ENCODE measurements around the gene ILK. TPM values are rescaled to one million over a fixed set of nuclear protein-coding genes. Genes with fewer than 3 reads are reported as not detected.

ILK gene
- total RNA-seq, 4 donors from 2014 or later = 159 to 211 (median 169) TPM

DNA sequence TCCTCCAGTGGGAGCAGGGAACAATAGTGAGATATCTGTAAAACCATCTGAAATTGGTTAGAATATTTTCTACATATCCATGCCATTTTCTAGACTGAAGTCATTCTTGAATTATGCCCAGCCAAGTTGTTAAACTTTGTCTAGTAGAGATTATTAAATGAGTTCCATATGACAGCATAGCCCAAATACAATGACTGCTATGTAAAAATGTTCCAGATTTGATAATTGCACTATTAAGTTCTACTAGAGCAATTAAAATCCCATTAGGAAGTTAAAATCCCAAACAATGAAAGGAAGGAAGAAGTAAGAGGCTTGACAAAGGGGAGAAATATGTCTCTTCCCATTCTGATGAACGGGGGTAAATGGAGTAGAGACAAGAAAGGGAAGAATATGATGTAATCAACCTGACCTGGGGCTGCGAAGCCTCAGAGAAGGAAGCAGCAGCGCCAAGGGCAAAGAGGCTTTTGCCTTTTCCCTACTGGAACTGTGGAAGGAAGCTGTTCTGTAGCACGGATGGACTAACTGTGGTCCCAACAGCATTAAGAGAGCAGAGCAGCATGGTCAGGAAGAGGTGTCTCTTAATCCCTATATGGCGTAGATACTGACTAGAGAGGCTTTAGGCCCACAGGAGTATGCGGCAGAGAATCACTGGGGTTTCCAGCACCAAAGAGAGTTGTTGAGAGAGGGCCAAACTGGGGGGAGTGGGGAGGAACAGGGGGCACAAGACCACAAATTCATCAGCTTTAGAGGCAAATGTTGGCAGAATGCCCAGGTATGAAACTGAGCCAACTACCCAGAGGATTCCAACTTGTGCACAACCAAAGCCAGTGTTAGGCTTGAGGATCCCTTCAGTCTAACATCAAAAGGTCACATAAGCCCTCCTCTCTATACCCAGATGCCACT lies 26.9 kb upstream of the ILK start:
- intact Hi-C loops (cut with DNase I; ENCODE audit: low total_unique reads) (no loop called here), in situ Hi-C loops (cut with MboI; ENCODE audit: low pct_ligation_motif_present in 1 of 4, low pct_unique_long_range_greater_than_20kb in 1 of 4, low sequenced_read_pairs in 3 of 4) (no loop called here)
- H3K9me3 ChIP-seq = no peaks in the 10 kb centered on the region
- H3K27ac ChIP-seq = peak overlapping the region; percentile 34 to 72 (median 54)
- H3K27me3 ChIP-seq = no peaks in the 10 kb centered on the region
- peaks cover 0 to 19% (median 1%) of the 10 kb centered on the region in 4 donors for H3K4me1 ChIP-seq
- no peak overlapping the region for H3K4me3 ChIP-seq
- TF ChIP-seq POLR2AphosphoS5 (IDR thresholded peaks at IDR 0.05) = no peak
- no peak for TF ChIP-seq POLR2A (IDR thresholded peaks at IDR 0.05)
- TF ChIP-seq, protein P1, sequence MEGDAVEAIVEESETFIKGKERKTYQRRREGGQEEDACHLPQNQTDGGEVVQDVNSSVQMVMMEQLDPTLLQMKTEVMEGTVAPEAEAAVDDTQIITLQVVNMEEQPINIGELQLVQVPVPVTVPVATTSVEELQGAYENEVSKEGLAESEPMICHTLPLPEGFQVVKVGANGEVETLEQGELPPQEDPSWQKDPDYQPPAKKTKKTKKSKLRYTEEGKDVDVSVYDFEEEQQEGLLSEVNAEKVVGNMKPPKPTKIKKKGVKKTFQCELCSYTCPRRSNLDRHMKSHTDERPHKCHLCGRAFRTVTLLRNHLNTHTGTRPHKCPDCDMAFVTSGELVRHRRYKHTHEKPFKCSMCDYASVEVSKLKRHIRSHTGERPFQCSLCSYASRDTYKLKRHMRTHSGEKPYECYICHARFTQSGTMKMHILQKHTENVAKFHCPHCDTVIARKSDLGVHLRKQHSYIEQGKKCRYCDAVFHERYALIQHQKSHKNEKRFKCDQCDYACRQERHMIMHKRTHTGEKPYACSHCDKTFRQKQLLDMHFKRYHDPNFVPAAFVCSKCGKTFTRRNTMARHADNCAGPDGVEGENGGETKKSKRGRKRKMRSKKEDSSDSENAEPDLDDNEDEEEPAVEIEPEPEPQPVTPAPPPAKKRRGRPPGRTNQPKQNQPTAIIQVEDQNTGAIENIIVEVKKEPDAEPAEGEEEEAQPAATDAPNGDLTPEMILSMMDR (IDR thresholded peaks at IDR 0.05) = no peak
- TF ChIP-seq EP300 (IDR thresholded peaks at IDR 0.05; ENCODE audit: low read depth) = no peak
- WGBS, 2 donors (ENCODE audit: low coverage in 1 of 2) = 71 to 74% methylated on average over 5 of the region's 6 CpGs
- no peaks in the 10 kb centered on the region for H3K36me3 ChIP-seq
- DNase-seq = no peak

DNA sequence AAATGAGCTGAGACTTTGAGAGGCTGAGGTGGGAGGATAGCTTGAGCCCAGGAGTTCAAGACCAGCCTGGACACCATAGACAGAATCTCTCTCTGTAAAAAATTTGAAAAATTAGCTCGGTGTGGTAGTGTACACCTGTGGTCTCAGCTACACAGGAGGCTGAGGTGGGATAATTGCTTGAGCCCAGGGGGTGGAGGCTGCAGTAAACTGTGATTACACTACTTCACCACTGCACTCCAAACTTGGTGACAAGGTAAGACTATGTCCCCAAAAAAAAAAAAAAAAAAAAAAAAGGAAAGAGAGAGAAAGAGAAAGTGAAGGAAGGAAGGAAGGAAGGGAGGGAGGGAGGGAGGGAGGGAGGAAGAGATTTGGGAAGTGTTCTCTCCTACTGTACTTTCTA lies 25.4 kb upstream of the ILK start:
- intact Hi-C loops (cut with DNase I; ENCODE audit: low total_unique reads) = no loop called here
- Histone ChIP-seq H3K27ac (no peak overlapping the region), H3K4me1 (peaks cover 0 to 19% (median 1%) of the 10 kb centered on the region in 4 donors), H3K4me3 (no peak overlapping the region), H3K36me3 (no peaks in the 10 kb centered on the region), H3K27me3 (no peaks in the 10 kb centered on the region), H3K9me3 (no peaks in the 10 kb centered on the region)
- in situ Hi-C loops (cut with MboI; ENCODE audit: low pct_ligation_motif_present in 1 of 4, low pct_unique_long_range_greater_than_20kb in 1 of 4, low sequenced_read_pairs in 3 of 4) = no loop called here
- no peak for DNase-seq
- WGBS, 2 donors (ENCODE audit: low coverage in 1 of 2) = 86% methylated on average over 1 of the region's 1 CpG; no CpG with 5 or more reads in 1 of the 2 donors
- TF ChIP-seq POLR2AphosphoS5 (IDR thresholded peaks at IDR 0.05) (no peak), EP300 (IDR thresholded peaks at IDR 0.05; ENCODE audit: low read depth) (no peak), POLR2A (IDR thresholded peaks at IDR 0.05) (no peak)
- TF ChIP-seq, protein P1 (IDR thresholded peaks at IDR 0.05) = no peak

DNA sequence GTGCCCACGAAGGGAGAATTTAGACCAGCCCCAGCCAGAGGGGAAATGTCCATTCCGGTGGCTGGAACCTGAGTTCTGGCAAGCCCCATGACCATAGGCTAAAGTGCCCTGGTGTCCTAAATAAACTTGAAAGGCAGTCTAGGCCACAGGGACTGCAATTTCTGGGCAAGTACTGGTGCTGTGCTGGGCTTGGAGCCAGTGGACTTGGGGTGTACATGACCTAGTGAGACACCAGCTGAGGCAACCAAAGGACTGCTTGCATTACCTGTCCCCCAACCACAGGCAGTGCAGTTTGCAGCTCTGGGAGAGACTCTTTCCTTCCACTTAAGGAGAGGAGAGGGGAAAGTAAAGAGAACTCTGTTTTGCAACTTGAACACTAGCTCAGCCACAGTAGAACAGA lies 23.9 kb upstream of the ILK start:
- TF ChIP-seq EP300 (IDR thresholded peaks at IDR 0.05; ENCODE audit: low read depth) = no peak
- no peak for TF ChIP-seq POLR2A (IDR thresholded peaks at IDR 0.05)
- TF ChIP-seq, protein P1 (IDR thresholded peaks at IDR 0.05) = no peak
- TF ChIP-seq POLR2AphosphoS5 (IDR thresholded peaks at IDR 0.05) = no peak

DNA sequence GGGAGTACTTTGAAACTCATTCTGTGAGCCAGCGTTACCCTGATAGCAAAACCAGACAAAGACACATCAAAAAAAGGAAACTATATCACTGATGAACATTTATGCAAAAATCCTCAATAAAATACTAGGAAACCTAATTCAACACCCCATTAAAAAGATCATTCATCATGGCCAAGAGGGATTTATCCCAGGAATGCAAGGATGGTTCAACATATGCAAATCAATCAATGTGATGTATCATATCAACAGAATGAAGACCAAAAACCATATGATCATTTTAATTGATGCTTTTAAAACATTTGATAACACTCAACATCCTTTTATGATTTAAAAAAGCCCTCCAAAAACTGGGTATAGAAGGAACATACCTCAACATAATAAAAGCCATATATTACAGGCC lies 20.0 kb upstream of the ILK start:
- Histone ChIP-seq H3K4me3 (no peak overlapping the region), H3K36me3 (no peaks in the 10 kb centered on the region), H3K4me1 (peaks cover 0 to 10% (median 0%) of the 10 kb centered on the region in 4 donors), H3K27ac (no peak overlapping the region), H3K9me3 (peaks cover 11 to 18% of the 10 kb centered on the region in 2 donors), H3K27me3 (no peaks in the 10 kb centered on the region)
- WGBS, 2 donors (ENCODE audit: low coverage in 1 of 2) = 97 to 100% methylated on average over 1 of the region's 1 CpG
- in situ Hi-C loops (cut with MboI; ENCODE audit: low pct_ligation_motif_present in 1 of 4, low pct_unique_long_range_greater_than_20kb in 1 of 4, low sequenced_read_pairs in 3 of 4) (no loop called here), intact Hi-C loops (cut with DNase I; ENCODE audit: low total_unique reads) (no loop called here)
- TF ChIP-seq POLR2AphosphoS5 (IDR thresholded peaks at IDR 0.05) = no peak
- TF ChIP-seq POLR2A (IDR thresholded peaks at IDR 0.05) = no peak
- TF ChIP-seq, protein P1 (IDR thresholded peaks at IDR 0.05) = no peak
- no peak for TF ChIP-seq EP300 (IDR thresholded peaks at IDR 0.05; ENCODE audit: low read depth)
- no peak for DNase-seq

More for the DNA sequence above, 23.9 kb upstream of the ILK start:
- no peak for DNase-seq
- no peaks in the 10 kb centered on the region for H3K36me3 ChIP-seq
- H3K4me3 ChIP-seq = no peak overlapping the region
- no peak overlapping the region for H3K27ac ChIP-seq
- in situ Hi-C loops (cut with MboI; ENCODE audit: low pct_ligation_motif_present in 1 of 4, low pct_unique_long_range_greater_than_20kb in 1 of 4, low sequenced_read_pairs in 3 of 4) = no loop called here
- WGBS, 2 donors (ENCODE audit: low coverage in 1 of 2) = 71 to 83% methylated on average over 1 of the region's 2 CpGs
- H3K27me3 ChIP-seq = no peaks in the 10 kb centered on the region
- H3K9me3 ChIP-seq = peaks cover 11 to 14% of the 10 kb centered on the region in 2 donors
- H3K4me1 ChIP-seq = peaks cover 0 to 19% (median 1%) of the 10 kb centered on the region in 4 donors
- intact Hi-C loops (cut with DNase I; ENCODE audit: low total_unique reads) = no loop called here
